ENCODE results near the gene LRRFIP1.
A peak's percentile ranks its signal among the peaks of the same experiment; 100 is the strongest.

The LRRFIP1 gene

GRCh38 chr2:237672731-237673129 lies 45.3 kb downstream of the LRRFIP1 start:
- TF ChIP-seq CTCF (IDR thresholded peaks at IDR 0.05; ENCODE audit: low read depth, low read length): no peak
- TF ChIP-seq EZH2phosphoT487 (IDR thresholded peaks at IDR 0.05; ENCODE audit: low read depth): no peak
- peaks cover 48% of the 10 kb centered on the region for H3K27me3 ChIP-seq (ENCODE audit: low read depth, low read length)
- H3K9ac ChIP-seq (ENCODE audit: low read length): no peak overlapping the region
- no peaks in the 10 kb centered on the region for H3K9me3 ChIP-seq (ENCODE audit: insufficient read depth, low read length)
- no peak overlapping the region for H2AFZ ChIP-seq (ENCODE audit: low read depth, low read length)
- H3K79me2 ChIP-seq (ENCODE audit: low read length): no peaks in the 10 kb centered on the region
- H3K27ac ChIP-seq (ENCODE audit: low read length): no peak overlapping the region
- H3K4me1 ChIP-seq (ENCODE audit: low read length): peaks cover 55% of the 10 kb centered on the region
- no peaks in the 10 kb centered on the region; the same call in 1 of the 2 replicates for H4K20me1 ChIP-seq (ENCODE audit: insufficient read depth, low read length)
- no peaks in the 10 kb centered on the region for H3K36me3 ChIP-seq (replicated peaks; ENCODE audit: low read depth, low read length)
- peak overlapping the region; percentile 83 for H3K4me3 ChIP-seq (ENCODE audit: low read length)
- peak overlapping the region; percentile 98 for H3K4me2 ChIP-seq (ENCODE audit: low read length)

- Histone ChIP-seq H3K79me2 (ENCODE audit: low read length) (no peaks in the 10 kb centered on the region), H3K4me3 (ENCODE audit: low read length) (peak overlapping the region; percentile 83), H3K27ac (ENCODE audit: low read length) (no peak overlapping the region), H3K4me1 (ENCODE audit: low read length) (peaks cover 55% of the 10 kb centered on the region), H2AFZ (ENCODE audit: low read depth, low read length) (peak overlapping the region; percentile 73; the same call in 1 of the 2 replicates), H3K36me3 (replicated peaks; ENCODE audit: low read depth, low read length) (no peaks in the 10 kb centered on the region), H3K4me2 (ENCODE audit: low read length) (peak overlapping the region; percentile 98), H3K9me3 (ENCODE audit: insufficient read depth, low read length) (no peaks in the 10 kb centered on the region), H4K20me1 (ENCODE audit: insufficient read depth, low read length) (no peaks in the 10 kb centered on the region; the same call in 1 of the 2 replicates), H3K9ac (ENCODE audit: low read length) (peak overlapping the region; percentile 24; the same call in 1 of the 2 replicates), H3K27me3 (ENCODE audit: low read depth, low read length) (peaks cover 42% of the 10 kb centered on the region)
- TF ChIP-seq EZH2phosphoT487 (IDR thresholded peaks at IDR 0.05; ENCODE audit: low read depth) (no peak), CTCF (IDR thresholded peaks at IDR 0.05; ENCODE audit: low read depth, low read length) (peak; percentile 60)
These were observed 46.0 kb downstream of the LRRFIP1 start for GRCh38 chr2:237673130-237674001.

- Histone ChIP-seq H3K79me2 (ENCODE audit: low read length) (no peaks in the 10 kb centered on the region), H3K4me2 (ENCODE audit: low read length) (peak overlapping the region; percentile 98), H3K27ac (ENCODE audit: low read length) (no peak overlapping the region), H2AFZ (ENCODE audit: low read depth, low read length) (peak overlapping the region; percentile 60), H3K4me1 (ENCODE audit: low read length) (peaks cover 46% of the 10 kb centered on the region), H3K36me3 (replicated peaks; ENCODE audit: low read depth, low read length) (no peaks in the 10 kb centered on the region), H3K27me3 (ENCODE audit: low read depth, low read length) (peaks cover 32% of the 10 kb centered on the region), H3K4me3 (ENCODE audit: low read length) (peak overlapping the region; percentile 83), H3K9me3 (ENCODE audit: insufficient read depth, low read length) (no peaks in the 10 kb centered on the region), H4K20me1 (ENCODE audit: insufficient read depth, low read length) (no peaks in the 10 kb centered on the region; the same call in 1 of the 2 replicates), H3K9ac (ENCODE audit: low read length) (0 out of 2 replicates have a peak overlapping the region, but pooled peaks have one; percentile 19)
- TF ChIP-seq CTCF (IDR thresholded peaks at IDR 0.05; ENCODE audit: low read depth, low read length) (no peak), EZH2phosphoT487 (IDR thresholded peaks at IDR 0.05; ENCODE audit: low read depth) (no peak)
These were observed 47.4 kb downstream of the LRRFIP1 start for GRCh38 chr2:237674731-237675276.

GRCh38 chr2:237675316-237675715 lies 47.9 kb downstream of the LRRFIP1 start:
- TF ChIP-seq EZH2phosphoT487 (IDR thresholded peaks at IDR 0.05; ENCODE audit: low read depth): no peak
- no peak for TF ChIP-seq CTCF (IDR thresholded peaks at IDR 0.05; ENCODE audit: low read depth, low read length)
- Histone ChIP-seq H2AFZ (ENCODE audit: low read depth, low read length) (no peak overlapping the region; the same call in 1 of the 2 replicates), H3K9me3 (ENCODE audit: insufficient read depth, low read length) (no peaks in the 10 kb centered on the region), H3K36me3 (replicated peaks; ENCODE audit: low read depth, low read length) (no peaks in the 10 kb centered on the region), H3K4me3 (ENCODE audit: low read length) (peak overlapping the region; percentile 83), H3K27me3 (ENCODE audit: low read depth, low read length) (peaks cover 27% of the 10 kb centered on the region), H3K27ac (ENCODE audit: low read length) (no peak overlapping the region), H4K20me1 (ENCODE audit: insufficient read depth, low read length) (no peaks in the 10 kb centered on the region; the same call in 1 of the 2 replicates), H3K79me2 (ENCODE audit: low read length) (no peaks in the 10 kb centered on the region), H3K4me1 (ENCODE audit: low read length) (peaks cover 42% of the 10 kb centered on the region), H3K4me2 (ENCODE audit: low read length) (peak overlapping the region; percentile 98), H3K9ac (ENCODE audit: low read length) (0 out of 2 replicates have a peak overlapping the region, but pooled peaks have one; percentile 19)
